Coronary artery (tissue), 2 donors: ENCODE data around the gene FREY1.

Source experiments
- DNase-seq: peaks from one replicate; pipeline ENCODE4 v3.0.0-alpha.2; 2017; ENCODE audit warnings: low spot score
- H3K27ac ChIP-seq, 2 donors: fragments of 200-600 bp; sonication (generic); one replicate each; pipeline ENCODE4 v1.5.1; 2016 to 2019
- H3K4me3 ChIP-seq: fragments of 200-600 bp; sonication (generic); 2 replicates; pipeline ENCODE4 v1.5.1; 2016; ENCODE audit warnings: mild to moderate bottlenecking, moderate library complexity
- TF ChIP-seq, protein P1 (sequence below): fragments of 200-600 bp; sonication (generic); IDR thresholded peaks from one replicate; pipeline ENCODE4 v1.5.1; 2019; ENCODE audit warnings: antibody characterized with exemption

Gene FREY1

GRCh38 chr11:45919806-45920530, 12.9 kb upstream of the FREY1 start:
- no peak overlapping the region for H3K4me3 ChIP-seq
- DNase-seq = no peak
- TF ChIP-seq, protein P1, sequence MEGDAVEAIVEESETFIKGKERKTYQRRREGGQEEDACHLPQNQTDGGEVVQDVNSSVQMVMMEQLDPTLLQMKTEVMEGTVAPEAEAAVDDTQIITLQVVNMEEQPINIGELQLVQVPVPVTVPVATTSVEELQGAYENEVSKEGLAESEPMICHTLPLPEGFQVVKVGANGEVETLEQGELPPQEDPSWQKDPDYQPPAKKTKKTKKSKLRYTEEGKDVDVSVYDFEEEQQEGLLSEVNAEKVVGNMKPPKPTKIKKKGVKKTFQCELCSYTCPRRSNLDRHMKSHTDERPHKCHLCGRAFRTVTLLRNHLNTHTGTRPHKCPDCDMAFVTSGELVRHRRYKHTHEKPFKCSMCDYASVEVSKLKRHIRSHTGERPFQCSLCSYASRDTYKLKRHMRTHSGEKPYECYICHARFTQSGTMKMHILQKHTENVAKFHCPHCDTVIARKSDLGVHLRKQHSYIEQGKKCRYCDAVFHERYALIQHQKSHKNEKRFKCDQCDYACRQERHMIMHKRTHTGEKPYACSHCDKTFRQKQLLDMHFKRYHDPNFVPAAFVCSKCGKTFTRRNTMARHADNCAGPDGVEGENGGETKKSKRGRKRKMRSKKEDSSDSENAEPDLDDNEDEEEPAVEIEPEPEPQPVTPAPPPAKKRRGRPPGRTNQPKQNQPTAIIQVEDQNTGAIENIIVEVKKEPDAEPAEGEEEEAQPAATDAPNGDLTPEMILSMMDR = no peak
- no peak overlapping the region for H3K27ac ChIP-seq

- Histone ChIP-seq H3K27ac (peak overlapping the region in 1 of 2 donors; percentile 92), H3K4me3 (peak overlapping the region; percentile 83)
- no peak for DNase-seq
- TF ChIP-seq, protein P1 = no peak
These were observed 12.0 kb upstream of the FREY1 start for GRCh38 chr11:45918962-45919675.

GRCh38 chr11:45918331-45918941, 11.4 kb upstream of the FREY1 start:
- Histone ChIP-seq H3K27ac (peak overlapping the region; percentile 90 to 92), H3K4me3 (peak overlapping the region; percentile 83)
- peak; percentile 89 for DNase-seq
- TF ChIP-seq, protein P1 = no peak

DNA sequence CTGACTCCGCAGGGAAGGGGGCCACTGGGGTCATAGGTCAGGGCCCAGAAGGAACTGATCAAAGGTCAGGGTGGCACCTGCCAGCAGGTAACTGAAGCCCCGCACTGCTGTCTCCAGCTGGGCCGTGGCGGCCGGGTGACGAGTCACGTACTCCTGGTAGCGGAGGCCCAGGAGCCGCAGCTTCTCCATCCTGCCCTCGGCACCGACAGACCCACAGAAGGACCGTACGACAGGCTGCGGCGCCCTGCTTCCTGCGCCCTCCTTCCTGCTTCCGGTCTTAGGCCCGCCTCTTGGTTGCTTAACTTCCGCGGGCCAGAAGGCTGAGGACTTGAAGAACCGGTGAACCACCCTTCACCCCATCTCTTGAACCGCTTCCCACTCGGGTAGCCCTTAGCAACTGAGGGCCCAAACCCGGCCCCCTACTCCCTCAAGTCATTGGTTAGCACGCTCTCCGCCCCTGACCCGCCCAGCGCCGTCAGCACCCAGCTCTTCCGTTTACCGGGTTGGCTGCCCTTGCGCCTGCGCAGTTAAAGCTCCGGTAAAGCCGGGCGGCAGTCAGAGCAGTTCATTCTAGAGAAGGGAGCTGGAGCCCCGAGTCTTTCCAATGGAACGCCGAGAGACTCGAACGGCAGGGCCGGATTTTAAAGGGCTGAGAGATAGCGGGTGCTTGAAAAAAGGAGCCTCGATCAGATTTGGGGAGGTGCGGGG, 10.7 kb upstream of the FREY1 start, which contains the start of gene PEX16:
Gene PEX16, minus strand, starts transcription at position 255 of the 708 bp plus-strand sequence. Its CDS starts 66 bp downstream, at position 189.
- DNase-seq = peak; percentile 99
- peak within 1 kb of the TSS; percentile 90 to 92 for H3K27ac ChIP-seq
- H3K4me3 ChIP-seq = peak within 1 kb of the TSS; percentile 83
- TF ChIP-seq, protein P1 = no peak

DNA sequence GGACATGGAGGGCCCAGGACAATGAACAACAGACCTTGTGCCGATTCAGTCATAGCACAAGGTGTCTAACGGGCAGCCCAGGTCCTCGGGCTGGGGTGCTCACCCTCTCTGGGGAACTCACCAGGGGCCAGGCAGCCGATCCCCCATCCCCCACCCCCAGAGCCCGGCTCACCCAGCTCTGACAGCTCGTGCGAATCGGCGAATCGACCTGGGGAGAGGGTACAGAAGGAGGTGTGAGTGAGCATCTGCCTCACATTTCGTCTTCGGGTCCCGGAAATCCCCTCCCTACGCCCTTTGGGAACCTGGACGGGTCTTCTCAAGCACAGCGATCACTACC, 10.2 kb upstream of the FREY1 start:
- DNase-seq = no peak
- peak overlapping the region; percentile 83 for H3K4me3 ChIP-seq
- peak overlapping the region; percentile 90 to 92 for H3K27ac ChIP-seq
- TF ChIP-seq, protein P1 = no peak

- TF ChIP-seq, protein P1 = no peak
- Histone ChIP-seq H3K27ac (no peak overlapping the region), H3K4me3 (no peak overlapping the region)
- DNase-seq = no peak
These were observed 8.4 kb upstream of the FREY1 start for GRCh38 chr11:45915446-45915845.
